GM20000 (cell line): ENCODE data around the gene GH2.
"Not testable (repeated sequence)": the region's sequence is repeated elsewhere in the genome, so short reads cannot be mapped to it uniquely, and the experiment has no call there.

ENCODE experiments used
- DNase-seq: peaks from one replicate; pipeline ENCODE4 v3.0.0; 2012; ENCODE audit warnings: low spot score
- TF ChIP-seq, protein P1 (sequence below): IDR thresholded peaks from 2 replicates; pipeline ENCODE4 v1.5.1; 2012; ENCODE audit warnings: mild to moderate bottlenecking, control low read depth; ENCODE audit errors: extremely low read depth, missing control alignments

Gene GH2

GRCh38 chr17:63926164-63926563 is 44.4 kb upstream of the GH2 start:
- TF ChIP-seq, protein P1, sequence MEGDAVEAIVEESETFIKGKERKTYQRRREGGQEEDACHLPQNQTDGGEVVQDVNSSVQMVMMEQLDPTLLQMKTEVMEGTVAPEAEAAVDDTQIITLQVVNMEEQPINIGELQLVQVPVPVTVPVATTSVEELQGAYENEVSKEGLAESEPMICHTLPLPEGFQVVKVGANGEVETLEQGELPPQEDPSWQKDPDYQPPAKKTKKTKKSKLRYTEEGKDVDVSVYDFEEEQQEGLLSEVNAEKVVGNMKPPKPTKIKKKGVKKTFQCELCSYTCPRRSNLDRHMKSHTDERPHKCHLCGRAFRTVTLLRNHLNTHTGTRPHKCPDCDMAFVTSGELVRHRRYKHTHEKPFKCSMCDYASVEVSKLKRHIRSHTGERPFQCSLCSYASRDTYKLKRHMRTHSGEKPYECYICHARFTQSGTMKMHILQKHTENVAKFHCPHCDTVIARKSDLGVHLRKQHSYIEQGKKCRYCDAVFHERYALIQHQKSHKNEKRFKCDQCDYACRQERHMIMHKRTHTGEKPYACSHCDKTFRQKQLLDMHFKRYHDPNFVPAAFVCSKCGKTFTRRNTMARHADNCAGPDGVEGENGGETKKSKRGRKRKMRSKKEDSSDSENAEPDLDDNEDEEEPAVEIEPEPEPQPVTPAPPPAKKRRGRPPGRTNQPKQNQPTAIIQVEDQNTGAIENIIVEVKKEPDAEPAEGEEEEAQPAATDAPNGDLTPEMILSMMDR = no peak
- no peak for DNase-seq

DNA sequence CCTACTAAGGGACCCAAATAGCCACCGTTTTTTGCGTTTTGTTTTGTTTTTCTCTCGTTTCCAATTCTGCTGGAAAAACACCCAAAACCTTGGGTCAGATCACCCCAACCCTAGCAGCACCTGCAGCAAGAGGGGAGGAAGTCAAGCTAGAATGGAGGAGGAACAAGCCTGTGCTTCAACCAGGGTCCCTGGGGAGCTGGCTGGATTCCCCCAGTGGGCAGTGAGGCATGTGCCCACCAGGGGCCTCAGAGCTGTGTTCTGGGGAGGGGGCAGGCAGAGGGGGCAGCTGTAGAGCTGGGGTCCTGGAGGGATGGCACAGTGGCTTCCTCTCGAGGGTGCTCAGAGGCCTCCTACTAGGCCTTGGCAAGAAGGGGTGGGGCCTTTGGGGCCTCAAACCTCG is 43.9 kb upstream of the GH2 start:
- TF ChIP-seq, protein P1 = no peak
- peak; percentile 26 for DNase-seq

DNA sequence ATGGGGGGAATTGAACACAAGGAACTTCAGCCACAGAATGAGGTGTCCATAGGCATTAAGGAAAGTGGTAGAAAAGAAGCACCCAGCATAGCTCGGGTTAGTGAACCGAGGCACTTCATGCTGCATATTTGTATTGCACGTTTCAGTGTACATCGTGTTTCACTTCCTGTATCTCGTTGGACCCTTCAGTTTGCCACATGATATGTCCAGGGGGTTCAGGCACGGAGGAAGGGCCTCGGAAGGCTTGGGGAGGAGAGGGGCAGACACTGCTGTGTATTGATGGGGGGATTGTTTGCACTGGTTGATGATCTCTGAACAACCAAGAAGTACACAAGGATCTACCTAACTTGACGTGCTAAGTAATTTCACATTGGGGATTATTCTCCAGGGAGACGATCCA is 40.7 kb upstream of the GH2 start:
- DNase-seq = not testable (repeated sequence)

- DNase-seq = not testable (repeated sequence)
These were observed 39.0 kb upstream of the GH2 start for GRCh38 chr17:63920779-63921178.

DNA sequence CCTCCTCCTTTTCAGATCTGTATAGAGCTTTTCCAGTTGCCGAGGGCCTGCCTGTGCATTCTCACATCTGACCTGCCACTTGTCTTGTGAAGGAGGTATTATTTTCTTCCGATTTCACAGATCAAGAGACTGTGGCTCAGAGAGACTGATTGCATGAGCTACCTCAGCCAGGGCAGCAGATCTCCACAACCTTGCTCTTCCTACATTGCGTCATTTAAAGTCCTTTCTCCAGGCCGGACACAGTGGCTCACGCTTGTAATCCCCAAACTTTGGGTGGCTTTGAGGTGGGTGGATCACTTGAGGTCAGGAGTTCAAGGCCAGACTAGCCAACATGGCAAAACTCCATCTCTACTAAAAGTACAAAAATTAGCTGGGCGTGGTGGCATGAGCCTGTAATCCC is 38.3 kb upstream of the GH2 start:
- not testable (repeated sequence) for DNase-seq

GRCh38 chr17:63919311-63919723 is 37.6 kb upstream of the GH2 start:
- TF ChIP-seq, protein P1 = peak; percentile 92
- DNase-seq = peak; percentile 79

DNA sequence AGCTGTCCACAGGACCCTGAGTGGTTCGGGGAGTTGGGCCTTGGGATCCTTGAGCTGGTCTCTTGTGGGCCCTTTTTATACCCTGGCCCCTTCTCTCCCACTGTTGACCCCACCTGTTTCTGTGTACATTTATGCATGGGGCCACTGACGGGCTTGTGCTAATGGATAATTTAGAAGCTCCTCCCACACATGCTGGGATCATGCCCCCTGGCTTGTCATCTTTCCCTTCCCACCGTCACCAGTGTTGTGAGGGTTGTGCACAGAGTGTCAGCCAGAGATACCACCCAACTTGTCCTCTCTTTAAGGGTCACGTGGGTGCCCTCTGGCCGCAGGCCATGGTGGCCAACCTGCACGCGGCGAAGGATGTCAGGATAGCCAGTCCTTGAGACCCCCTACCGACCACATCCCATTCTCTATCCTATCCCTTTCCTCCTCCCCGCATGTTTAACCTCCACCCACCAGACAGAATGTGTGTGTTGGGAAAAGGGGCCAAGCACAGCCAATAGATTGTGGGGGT is 37.1 kb upstream of the GH2 start, which contains the start of gene GH1:
TSS of gene GH1 (minus strand) at position 51 of the 517 bp plus-strand sequence. CDS start 63 bp downstream, outside the sequence.
- DNase-seq = not testable (repeated sequence)

DNA sequence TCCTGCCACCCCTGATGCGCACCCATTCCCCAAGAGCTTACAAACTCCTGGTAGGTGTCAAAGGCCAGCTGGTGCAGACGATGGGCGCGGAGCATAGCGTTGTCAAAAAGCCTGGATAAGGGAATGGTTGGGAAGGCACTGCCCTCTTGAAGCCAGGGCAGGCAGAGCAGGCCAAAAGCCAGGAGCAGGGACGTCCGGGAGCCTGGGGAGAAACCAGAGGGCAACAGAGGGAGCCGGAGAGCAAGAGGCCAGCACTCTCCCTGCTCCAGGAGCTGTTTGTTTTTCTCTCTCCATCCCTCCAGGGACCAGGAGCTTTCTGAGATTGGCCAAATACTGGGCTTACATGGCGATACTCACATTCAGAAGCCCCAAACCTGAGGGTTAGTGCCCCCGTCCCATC is 36.6 kb upstream of the GH2 start:
- TF ChIP-seq, protein P1 = no peak
- no peak for DNase-seq

- TF ChIP-seq, protein P1 = no peak
- DNase-seq = no peak
These were observed 35.9 kb upstream of the GH2 start for GRCh38 chr17:63917646-63918045.

DNA sequence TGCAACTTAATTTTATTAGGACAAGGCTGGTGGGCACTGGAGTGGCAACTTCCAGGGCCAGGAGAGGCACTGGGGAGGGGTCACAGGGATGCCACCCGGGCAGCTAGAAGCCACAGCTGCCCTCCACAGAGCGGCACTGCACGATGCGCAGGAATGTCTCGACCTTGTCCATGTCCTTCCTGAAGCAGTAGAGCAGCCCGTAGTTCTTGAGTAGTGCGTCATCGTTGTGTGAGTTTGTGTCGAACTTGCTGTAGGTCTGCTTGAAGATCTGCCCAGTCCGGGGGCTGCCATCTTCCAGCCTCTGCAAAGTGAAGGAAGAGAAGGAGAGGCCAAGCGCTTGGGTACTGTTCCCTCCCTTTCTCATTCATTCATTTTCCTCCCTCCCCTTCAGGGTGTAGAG is 35.5 kb upstream of the GH2 start:
- DNase-seq = not testable (repeated sequence)
